Transverse colon (tissue), 4 donors: ENCODE results near the gene TMED7. TPM values are rescaled to one million over a fixed set of nuclear protein-coding genes. Genes with fewer than 3 reads are reported as not detected.

ENCODE experiments used
- DNase-seq: peaks from one replicate; pipeline ENCODE4 v3.0.0-alpha.2; 2019
- H3K27ac ChIP-seq, 4 donors: fragments of 200-600 bp; sonication (generic); 2 replicates each; pipeline ENCODE4 v1.5.1; 2016 to 2018; ENCODE audit warnings: inconsistent platforms in 4 of 4
- H3K27me3 ChIP-seq: fragments of 200-600 bp; sonication (generic); 2 replicates; pipeline ENCODE4 v1.5.1; 2017; ENCODE audit warnings: inconsistent platforms
- H3K36me3 ChIP-seq, 4 donors: fragments of 200-600 bp; sonication (generic); 2 replicates each; pipeline ENCODE4 v1.5.1; 2017 to 2019; ENCODE audit warnings: inconsistent platforms in 4 of 4
- H3K4me1 ChIP-seq, 4 donors: fragments of 200-600 bp; sonication (generic); 2 replicates each; pipeline ENCODE4 v1.5.1; 2017 to 2020; ENCODE audit warnings: inconsistent platforms in 4 of 4
- H3K4me3 ChIP-seq, 4 donors: fragments of 200-600 bp; sonication (generic); 1 replicate in 1 of 4; 2 replicates in 3 of 4; pipeline versions ENCODE4 v1.5.1 to v1.6.1; 2017 to 2019; ENCODE audit warnings: inconsistent platforms in 4 of 4
- H3K9me3 ChIP-seq, 2 donors: fragments of 200-600 bp; sonication (generic); 2 replicates each; pipeline ENCODE4 v1.5.1; 2017 to 2019; ENCODE audit warnings: inconsistent platforms in 2 of 2
- CTCF ChIP-seq, 5 experiments: fragments of 200-600 bp in 3 of 5; fragments of 450-650 bp in 2 of 5; sonication (generic) in 3 of 5; IDR thresholded peaks; 1 replicate in 2 of 5; 2 replicates in 3 of 5; pipeline ENCODE4 v1.5.1; 2016 to 2017; ENCODE audit warnings: antibody characterized with exemption in 5 of 5, inconsistent platforms in 3 of 5, mild to moderate bottlenecking in 2 of 5, moderate library complexity in 1 of 5
- EP300 ChIP-seq: sonication (generic); formaldehyde crosslinking; IDR thresholded peaks from one replicate; pipeline ENCODE4 v1.6.1; 2017; ENCODE audit warnings: antibody characterized with exemption, low read depth
- POLR2A ChIP-seq: fragments of 450-650 bp; IDR thresholded peaks from one replicate; pipeline ENCODE4 v1.6.1; 2016; ENCODE audit warnings: antibody characterized with exemption, mild to moderate bottlenecking, moderate library complexity
- POLR2AphosphoS5 ChIP-seq, 3 donors: sonication (generic); formaldehyde crosslinking; IDR thresholded peaks; one replicate each; pipeline ENCODE4 v1.6.1; 2016; ENCODE audit warnings: antibody characterized with exemption in 3 of 3
- WGBS, 2 donors: methylation state at CpG; one replicate each; pipeline ENCODE4 v1.1.5; 2018; ENCODE audit warnings: low coverage in 1 of 2; 5-methylcytosine and 5-hydroxymethylcytosine counted together
- in situ Hi-C, 4 donors: fragments of 200-750 bp; cut with MboI; loops; one replicate each; pipeline versions ENCODE4 v1.15.0 to v1.15.1; 2017; ENCODE audit warnings: low sequenced_read_pairs in 3 of 4, low pct_ligation_motif_present in 1 of 4, low pct_unique_long_range_greater_than_20kb in 1 of 4
- intact Hi-C: fragments of 100-400 bp; cut with DNase I; formaldehyde crosslinking; loops from one replicate; pipeline ENCODE4 v1.15.1; 2023; ENCODE audit warnings: low total_unique reads
- total RNA-seq, 4 donors: library from RNA; depleted of rRNA; stranded (reverse); fragments of >200 nt; gene quantifications; one replicate each; pipeline ENCODE4 v1.1.0, GENCODE V29; 2016

The TMED7 gene
- total RNA-seq, 4 donors from 2014 or later, result 29.9 to 122 (median 98.2) TPM

DNA sequence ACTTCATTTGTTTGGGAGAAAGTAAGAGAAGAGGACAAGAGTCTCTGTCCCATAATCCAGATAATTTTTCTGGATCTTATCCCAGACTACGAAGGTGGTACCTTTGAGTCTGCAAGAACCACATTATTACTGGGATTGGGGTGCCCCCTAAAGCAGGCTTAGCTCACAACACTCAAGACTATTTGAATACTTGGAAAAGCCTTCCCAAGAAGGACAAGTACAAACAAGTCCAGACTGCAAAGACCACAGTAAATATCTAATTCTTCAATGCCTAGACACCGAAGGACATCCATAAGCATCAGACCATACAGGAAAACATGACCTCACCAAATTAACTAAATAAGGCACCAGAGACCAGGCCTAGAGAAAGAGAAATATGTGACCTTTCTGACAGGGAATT, 40.2 kb upstream of the TMED7 start:
- DNase-seq, result no peak
- in situ Hi-C loops, result no loop called here
- H3K27ac ChIP-seq, result no peak overlapping the region
- WGBS, 2 donors, result 70 to 83% methylated on average over 1 to 2 of the region's 2 CpGs
- no peak overlapping the region for H3K4me3 ChIP-seq
- no peaks in the 10 kb centered on the region for H3K36me3 ChIP-seq
- H3K27me3 ChIP-seq, result no peaks in the 10 kb centered on the region
- no peaks in the 10 kb centered on the region for H3K9me3 ChIP-seq
- H3K4me1 ChIP-seq, result no peaks in the 10 kb centered on the region
- intact Hi-C loops, result no loop called here
- TF ChIP-seq POLR2AphosphoS5 (IDR thresholded peaks at IDR 0.05), result no peak
- no peak for TF ChIP-seq CTCF (IDR thresholded peaks at IDR 0.05)
- TF ChIP-seq POLR2A, result no peak
- TF ChIP-seq EP300, result no peak

GRCh38 chr5:115661563-115661962, 35.7 kb upstream of the TMED7 start:
- Histone ChIP-seq H3K4me1 (no peaks in the 10 kb centered on the region), H3K27me3 (peaks cover 3% of the 10 kb centered on the region), H3K9me3 (no peaks in the 10 kb centered on the region), H3K27ac (no peak overlapping the region), H3K36me3 (no peaks in the 10 kb centered on the region), H3K4me3 (no peak overlapping the region)
- in situ Hi-C loops (no loop called here), intact Hi-C loops (no loop called here)
- 75 to 87% methylated on average over 2 of the region's 2 CpGs for WGBS, 2 donors
- no peak for TF ChIP-seq EP300
- no peak for TF ChIP-seq POLR2A
- no peak for TF ChIP-seq CTCF (IDR thresholded peaks at IDR 0.05)
- DNase-seq, result no peak

DNA sequence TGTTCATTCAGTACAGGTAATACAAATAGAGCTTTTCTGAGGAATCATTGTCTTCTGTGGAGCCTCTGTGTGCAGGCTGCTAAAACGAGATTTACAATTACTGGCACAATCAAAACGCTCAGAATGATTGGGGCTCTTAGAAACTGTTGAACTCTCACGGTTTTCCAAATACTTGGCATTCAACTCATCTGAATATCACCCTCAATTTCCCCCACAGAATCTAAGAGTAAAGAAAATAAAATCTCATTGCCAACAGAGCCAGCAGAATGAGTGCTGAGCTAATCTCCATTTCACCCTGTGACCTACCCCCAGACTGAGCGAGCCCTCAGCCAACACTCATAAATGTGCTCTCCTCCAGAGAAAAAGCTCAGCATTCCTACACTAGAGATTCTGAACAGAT, 35.3 kb upstream of the TMED7 start:
- no peaks in the 10 kb centered on the region for H3K9me3 ChIP-seq
- no peaks in the 10 kb centered on the region for H3K36me3 ChIP-seq
- TF ChIP-seq CTCF (IDR thresholded peaks at IDR 0.05), result no peak
- TF ChIP-seq POLR2AphosphoS5 (IDR thresholded peaks at IDR 0.05), result no peak
- no peak for TF ChIP-seq POLR2A
- no peak for TF ChIP-seq EP300
- in situ Hi-C loops (no loop called here), intact Hi-C loops (no loop called here)
- no peak overlapping the region for H3K27ac ChIP-seq
- H3K27me3 ChIP-seq, result peaks cover 3% of the 10 kb centered on the region
- DNase-seq, result no peak
- WGBS, 2 donors, result 36% methylated on average over 4 of the region's 4 CpGs; no CpG with 5 or more reads in 1 of the 2 donors
- H3K4me1 ChIP-seq, result no peaks in the 10 kb centered on the region
- H3K4me3 ChIP-seq, result no peak overlapping the region

GRCh38 chr5:115657881-115658233, 32.0 kb upstream of the TMED7 start:
- DNase-seq, result no peak
- in situ Hi-C loops (no loop called here), intact Hi-C loops (no loop called here)
- H3K27me3 ChIP-seq, result peaks cover 3% of the 10 kb centered on the region
- H3K4me3 ChIP-seq, result no peak overlapping the region
- WGBS, 2 donors, result 85 to 91% methylated on average over 2 of the region's 2 CpGs
- H3K27ac ChIP-seq, result no peak overlapping the region
- H3K4me1 ChIP-seq, result no peaks in the 10 kb centered on the region
- TF ChIP-seq POLR2A (no peak), EP300 (no peak), CTCF (IDR thresholded peaks at IDR 0.05) (no peak), POLR2AphosphoS5 (IDR thresholded peaks at IDR 0.05) (no peak)
- no peaks in the 10 kb centered on the region for H3K36me3 ChIP-seq
- H3K9me3 ChIP-seq, result no peaks in the 10 kb centered on the region
